Large intestine (tissue), 1 donor: Measurements from ENCODE around the gene FAM50B. TPM values are rescaled to one million over a fixed set of nuclear protein-coding genes. Genes with fewer than 3 reads are reported as not detected.

Experiments
- polyA plus RNA-seq: library from polyadenylated mRNA; unstranded; fragments of 120-200 nt; gene quantifications from one replicate; pipeline ENCODE4 v1.2.1, GENCODE V29; 2013

FAM50B gene
- polyA plus RNA-seq, 1 donor = 8.1 TPM

Other genes with a start within 250 kb of the FAM50B start
- 52.3 TPM for gene PXDC1, start 97.7 kb upstream of the FAM50B start, polyA plus RNA-seq
- 0.69 TPM for gene FAM217A, start 229.8 kb downstream of the FAM50B start, polyA plus RNA-seq